C4-2B (cell line): ENCODE data around the gene ARL2BP.

Experiments
- ZFX ChIP-seq: fragments of 450-650 bp; IDR thresholded peaks from 2 replicates; pipeline ENCODE4 v1.6.1; 2017
- TF ChIP-seq, protein P1 (sequence below): fragments of 450-650 bp; conservative IDR thresholded peaks from 2 replicates; pipeline ENCODE4 v1.5.1; 2017; ENCODE audit warnings: mild to moderate bottlenecking

DNA sequence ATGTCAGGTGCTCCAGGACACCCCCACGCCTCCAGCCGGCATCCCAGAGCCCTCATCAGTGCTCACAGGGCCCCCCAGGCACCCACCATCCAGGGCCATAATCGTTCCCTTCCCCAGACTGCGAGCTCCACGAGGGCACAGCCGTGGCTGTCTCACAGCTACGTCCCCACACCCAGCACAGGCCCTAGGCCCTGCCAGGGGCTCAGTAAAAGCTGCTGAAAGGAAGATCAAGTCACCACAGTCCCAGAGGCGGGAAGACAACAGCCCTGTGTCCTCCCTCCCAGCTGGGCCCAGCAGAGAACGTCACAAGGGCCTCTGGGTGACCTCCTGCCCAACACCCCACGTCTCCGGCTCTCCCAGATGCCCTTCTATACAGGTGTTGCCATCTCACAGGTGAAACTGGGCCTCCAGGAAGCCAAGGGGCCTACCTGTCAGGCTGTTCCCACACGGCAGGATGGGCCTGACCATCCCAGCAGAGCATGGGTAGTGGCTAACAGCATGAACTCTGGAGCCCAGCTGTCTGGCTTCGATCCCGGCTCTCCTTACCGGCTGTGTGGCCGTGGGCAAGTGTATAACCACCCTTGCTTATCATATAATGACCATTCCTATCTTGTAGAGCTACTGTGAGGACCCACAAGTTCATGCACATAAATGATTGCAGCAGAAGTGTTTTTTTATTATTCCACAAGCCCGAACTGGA lies 17.9 kb downstream of the ARL2BP start:
- TF ChIP-seq, protein P1, sequence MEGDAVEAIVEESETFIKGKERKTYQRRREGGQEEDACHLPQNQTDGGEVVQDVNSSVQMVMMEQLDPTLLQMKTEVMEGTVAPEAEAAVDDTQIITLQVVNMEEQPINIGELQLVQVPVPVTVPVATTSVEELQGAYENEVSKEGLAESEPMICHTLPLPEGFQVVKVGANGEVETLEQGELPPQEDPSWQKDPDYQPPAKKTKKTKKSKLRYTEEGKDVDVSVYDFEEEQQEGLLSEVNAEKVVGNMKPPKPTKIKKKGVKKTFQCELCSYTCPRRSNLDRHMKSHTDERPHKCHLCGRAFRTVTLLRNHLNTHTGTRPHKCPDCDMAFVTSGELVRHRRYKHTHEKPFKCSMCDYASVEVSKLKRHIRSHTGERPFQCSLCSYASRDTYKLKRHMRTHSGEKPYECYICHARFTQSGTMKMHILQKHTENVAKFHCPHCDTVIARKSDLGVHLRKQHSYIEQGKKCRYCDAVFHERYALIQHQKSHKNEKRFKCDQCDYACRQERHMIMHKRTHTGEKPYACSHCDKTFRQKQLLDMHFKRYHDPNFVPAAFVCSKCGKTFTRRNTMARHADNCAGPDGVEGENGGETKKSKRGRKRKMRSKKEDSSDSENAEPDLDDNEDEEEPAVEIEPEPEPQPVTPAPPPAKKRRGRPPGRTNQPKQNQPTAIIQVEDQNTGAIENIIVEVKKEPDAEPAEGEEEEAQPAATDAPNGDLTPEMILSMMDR = no peak
- no peak for TF ChIP-seq ZFX
